GM18526 (cell line): ENCODE data around the gene COPB1.

Experiments
- POLR2A ChIP-seq: IDR thresholded peaks from 3 replicates; pipeline ENCODE4 v1.6.1; 2011; ENCODE audit not compliant: insufficient read length; ENCODE audit errors: extremely low read depth

The COPB1 gene

DNA sequence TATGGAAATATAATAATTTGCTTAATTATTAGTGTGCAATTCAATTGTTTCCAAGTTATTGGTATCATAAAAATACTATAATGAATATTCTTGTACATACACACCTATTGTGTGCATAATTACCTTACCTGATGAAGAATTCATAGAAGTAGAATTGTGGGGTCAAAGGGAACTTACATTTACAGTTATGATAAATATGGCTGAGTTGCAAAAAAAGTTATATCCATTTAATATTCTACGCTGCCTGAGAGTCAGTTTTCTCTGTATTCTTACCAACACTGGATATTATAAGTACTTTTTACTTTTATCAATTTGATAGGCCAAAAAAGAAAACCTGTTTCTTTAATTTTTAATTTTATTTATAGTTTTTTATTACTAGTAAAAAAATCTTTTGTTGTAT lies 22.6 kb upstream of the COPB1 start:
- TF ChIP-seq POLR2A: no peak

DNA sequence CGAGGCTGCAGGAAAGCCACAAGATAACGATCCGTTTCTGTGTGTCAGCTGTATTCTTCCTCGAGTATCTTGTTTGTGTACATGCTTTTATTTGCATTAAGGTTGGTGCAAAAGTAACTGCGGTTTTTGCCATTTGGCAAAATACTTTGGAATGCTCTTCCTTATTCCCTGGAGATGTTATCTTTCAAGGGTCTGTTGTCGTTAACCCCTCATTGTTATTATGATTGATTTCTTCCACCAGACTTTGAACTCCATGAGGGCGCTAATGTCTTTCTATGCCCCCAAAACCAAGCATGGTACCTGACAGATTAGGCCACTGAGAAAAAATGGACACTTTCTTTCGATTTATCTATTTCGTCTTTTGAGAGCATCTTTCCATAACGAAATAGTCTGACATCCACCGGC lies 21.1 kb upstream of the COPB1 start:
- no peak for TF ChIP-seq POLR2A

DNA sequence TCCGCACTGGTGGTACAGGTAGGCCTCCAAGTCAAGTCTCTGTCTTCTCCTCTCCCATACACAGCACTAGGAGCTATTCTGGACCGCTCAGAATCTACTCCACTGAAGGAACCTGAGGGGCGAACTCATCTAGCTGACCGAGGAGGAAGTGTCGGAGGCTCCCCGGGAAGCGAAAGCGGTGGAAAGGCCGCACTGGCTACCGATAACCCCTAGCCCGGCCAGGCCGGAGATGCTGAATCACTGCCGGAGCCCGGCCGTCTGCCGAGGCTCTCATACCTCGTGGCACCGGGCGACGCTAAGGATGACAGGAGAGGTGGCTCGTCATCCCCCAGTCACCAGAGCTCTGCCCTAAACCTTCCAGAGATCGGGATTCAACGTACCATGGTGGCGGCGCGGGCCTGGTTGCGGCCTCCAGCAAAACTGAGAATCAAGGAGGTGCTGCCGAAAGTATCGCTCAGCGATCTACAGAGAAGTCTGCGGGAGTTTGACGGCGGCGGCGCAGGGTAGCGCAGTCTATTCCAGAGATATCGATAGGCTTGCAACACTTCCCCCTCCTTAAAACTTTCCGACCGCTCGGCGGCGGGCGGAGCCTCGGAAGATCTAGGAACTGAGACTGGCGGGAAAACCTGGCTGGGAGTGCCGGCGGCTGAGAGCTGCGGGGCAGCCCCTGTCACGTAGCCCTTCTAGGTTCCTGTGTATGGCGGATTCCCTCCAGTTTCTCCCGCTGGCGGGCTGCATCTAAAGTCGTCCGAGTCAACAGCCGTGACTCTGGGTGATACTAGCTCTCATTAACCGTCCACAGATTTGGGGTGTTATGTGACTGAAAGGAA lies 20.5 kb upstream of the COPB1 start, which contains the start of gene PSMA1:
TSS of gene PSMA1 (minus strand) at position 470 of the 830 bp plus-strand sequence. CDS start at position 383, 87 bp downstream.
- peak; percentile 79 for TF ChIP-seq POLR2A

DNA sequence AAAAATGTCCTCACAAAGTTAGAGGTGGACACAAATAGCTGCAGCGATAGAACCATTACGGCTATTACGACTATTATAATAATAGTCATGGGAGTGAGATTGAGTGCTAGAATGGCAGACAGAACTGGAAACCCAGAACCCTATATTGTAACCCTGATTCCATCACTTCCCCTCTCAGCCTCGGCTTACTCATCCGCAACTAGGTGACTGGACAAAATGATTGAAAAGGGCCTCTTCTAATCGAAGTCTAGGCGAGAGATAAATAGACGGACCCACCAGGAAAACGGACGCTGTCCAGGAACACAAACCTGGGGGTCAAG lies 19.9 kb upstream of the COPB1 start:
- TF ChIP-seq POLR2A: no peak

DNA sequence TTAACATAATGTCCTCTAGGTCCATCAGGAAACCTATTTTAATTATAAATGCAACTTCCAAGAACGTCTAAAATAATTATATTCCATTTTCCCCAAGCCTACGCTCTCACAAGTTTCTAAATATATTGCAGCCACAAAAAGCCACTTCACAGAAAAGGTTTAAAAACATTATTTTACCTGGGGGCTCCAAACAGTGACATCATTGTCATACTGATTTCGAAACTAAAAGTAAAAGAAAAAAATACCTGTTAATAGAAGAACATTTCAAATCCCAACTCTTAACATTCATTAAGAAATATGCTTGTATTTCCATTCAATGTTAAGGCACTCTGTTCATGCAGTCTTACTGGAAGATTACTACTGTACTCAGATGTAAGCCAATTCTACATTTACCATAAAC lies 19.2 kb upstream of the COPB1 start:
- no peak for TF ChIP-seq POLR2A

DNA sequence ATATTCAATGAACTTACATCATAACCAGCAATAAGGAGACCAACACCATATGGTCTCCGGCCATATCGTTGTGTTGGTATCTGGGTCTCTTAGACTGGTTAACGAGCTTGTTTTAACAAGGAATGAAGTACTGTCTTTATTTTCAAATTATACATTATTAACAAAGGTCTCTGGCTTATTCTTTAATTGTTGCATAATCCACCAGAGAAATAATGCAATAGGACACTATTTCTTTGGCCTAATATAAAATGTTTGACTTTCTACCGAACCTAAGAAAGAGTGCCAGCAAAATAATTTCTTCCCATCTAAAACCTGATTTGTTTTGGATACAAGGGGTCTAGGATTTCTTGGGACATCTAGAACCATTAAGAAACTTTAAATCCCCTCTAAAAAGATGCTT lies 14.2 kb upstream of the COPB1 start:
- TF ChIP-seq POLR2A: no peak

DNA sequence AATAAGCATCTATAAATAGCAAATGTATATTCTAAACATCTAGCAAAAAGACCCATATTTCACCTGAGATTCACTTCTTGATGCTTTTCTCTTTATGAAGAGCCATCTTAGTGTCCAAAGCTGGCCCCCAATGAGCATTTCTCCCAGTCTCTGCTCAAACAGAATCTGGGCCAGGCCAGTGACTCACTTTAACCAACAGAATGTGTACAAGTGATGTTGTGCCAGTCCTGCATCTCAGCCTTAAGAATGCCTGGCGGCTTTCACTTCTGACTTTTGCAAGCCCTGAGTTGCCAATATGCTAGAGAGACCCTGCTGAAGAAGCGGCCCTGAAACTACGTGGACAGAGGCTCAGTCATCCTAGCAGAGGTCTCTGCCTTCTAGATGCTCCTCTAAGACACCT lies 6.9 kb upstream of the COPB1 start:
- TF ChIP-seq POLR2A: no peak

DNA sequence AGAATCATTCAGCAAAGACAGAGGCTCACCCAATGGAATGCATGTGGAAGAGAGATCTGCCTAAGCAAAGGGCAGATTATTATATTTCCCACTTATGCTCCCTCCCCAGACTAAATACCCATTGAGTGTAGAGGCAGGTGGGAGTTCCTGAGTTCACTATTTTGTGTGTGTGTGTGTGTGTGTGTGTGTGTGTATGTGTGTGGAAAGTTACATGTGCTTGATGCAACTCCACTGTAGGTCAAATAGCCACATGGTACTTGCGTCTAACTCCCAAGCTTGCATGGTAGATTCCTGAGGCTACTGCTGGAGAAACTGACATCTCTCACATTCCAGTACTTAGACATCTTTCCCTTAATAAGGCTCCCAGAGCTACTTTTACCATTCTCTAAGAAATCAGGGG lies 3.4 kb upstream of the COPB1 start:
- TF ChIP-seq POLR2A: no peak

DNA sequence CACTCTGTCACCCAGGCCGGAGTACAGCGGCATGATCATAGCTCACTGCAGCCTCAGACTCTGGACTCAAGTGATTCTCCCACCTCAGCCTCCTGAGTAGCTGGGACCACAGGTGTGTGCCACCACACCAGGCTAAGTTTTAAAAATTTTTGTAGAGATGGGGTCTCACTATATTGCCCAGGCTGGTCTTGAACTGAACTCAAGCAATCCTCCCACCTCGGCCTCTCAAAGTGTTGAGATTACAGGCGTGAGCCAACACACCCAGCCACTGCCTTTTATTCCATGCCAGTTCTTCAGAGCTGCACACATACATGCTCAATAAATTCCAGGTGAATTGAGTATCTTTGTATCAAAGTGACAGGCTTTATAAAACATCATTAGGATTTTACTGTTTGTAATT lies 2.4 kb upstream of the COPB1 start:
- no peak for TF ChIP-seq POLR2A

DNA sequence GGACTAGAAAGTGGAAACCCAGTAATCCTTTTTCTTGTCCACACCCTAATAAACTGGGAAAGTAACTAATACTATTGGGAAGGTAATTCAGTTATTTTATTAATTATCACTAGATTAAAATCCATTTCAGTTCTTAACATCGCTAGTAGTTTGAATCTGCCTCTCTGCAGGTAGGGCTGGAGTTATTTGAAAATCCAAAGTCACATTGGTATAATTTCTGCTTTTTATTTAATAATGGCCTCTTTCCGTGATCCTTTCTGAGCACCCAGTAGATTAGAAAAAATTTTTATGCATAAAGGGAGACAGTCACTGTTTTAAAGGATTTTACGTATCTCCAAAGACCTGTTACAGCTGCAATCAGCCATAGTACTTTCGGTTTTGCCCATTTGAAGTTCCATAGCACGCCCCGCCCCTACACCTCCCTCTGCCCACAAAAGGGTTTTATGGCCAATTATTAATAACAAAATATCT lies 605 bp upstream of the COPB1 start:
- no peak for TF ChIP-seq POLR2A

DNA sequence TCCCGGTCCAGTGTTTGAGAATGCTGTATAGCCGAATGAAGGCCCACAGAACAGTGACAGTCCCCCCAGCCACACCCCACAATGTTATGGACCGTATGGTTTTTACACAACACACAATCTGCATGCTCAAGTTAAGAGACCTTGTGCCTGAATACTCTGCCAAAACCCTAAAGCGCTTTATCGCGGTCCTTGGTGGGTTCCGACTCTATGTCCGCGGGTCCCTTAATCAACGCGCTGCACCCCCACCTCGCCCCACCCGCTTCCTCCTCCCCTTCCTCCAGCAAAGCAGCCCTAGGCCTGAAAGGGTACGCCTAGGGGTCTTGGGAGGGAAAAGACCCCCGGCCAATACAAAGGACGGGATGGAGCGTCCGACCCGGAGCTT lies 442 bp downstream of the COPB1 start:
- no peak for TF ChIP-seq POLR2A

DNA sequence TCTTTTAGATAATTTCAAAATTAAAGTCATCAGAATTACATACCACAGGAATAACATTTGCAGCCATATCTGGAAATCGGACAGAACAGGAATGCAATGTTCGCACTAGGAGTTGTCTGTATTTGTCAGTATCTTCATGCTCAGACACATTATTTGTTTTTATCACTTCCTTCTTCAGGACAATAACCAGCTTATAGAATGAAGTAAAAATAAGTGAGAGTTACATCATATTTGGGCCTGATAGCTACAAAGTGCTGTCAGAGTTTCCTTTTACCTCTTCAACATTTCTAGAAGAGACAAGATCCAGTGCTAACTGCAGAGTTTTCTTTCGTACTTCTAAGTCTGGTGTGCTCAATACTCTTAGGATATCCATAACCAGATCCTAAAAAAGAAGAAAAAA lies 18.9 kb downstream of the COPB1 start:
- no peak for TF ChIP-seq POLR2A

DNA sequence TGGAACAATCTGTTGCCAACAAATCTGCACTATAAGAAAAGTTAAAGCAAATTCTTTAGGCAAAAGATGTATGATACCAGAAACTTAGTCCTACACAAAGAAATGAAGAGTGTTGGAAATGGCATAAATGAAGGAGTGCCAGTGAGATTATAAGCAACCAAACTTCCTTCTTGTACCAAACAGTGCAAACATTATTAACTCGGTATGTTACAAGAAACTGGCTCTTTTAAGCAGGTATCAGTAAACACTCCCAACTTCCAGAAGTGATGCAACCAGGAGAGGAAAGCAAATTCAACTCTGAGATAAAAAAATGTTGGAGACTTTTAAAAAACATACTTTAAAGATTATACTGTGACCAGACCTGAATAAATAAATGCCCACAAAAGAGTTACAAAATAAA lies 28.5 kb downstream of the COPB1 start:
- no peak for TF ChIP-seq POLR2A

DNA sequence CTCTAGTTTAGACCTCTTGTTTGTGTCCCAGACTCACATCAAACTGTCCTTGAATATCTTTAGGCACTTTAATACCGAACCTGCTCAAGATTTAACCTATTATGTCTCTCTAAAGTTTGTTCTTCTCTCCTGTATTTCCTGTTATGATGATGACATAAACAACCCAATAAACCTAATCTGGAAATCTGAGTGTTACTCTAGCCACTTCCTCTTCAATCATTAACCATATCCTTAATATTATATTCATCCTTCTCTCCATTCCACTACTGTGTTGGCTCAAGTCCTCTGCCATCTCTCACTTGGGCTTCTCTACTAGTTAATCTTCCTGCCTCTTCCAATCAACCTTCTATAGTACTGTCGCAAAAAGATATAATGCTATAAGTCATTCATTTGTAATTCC lies 36.0 kb downstream of the COPB1 start:
- no peak for TF ChIP-seq POLR2A

DNA sequence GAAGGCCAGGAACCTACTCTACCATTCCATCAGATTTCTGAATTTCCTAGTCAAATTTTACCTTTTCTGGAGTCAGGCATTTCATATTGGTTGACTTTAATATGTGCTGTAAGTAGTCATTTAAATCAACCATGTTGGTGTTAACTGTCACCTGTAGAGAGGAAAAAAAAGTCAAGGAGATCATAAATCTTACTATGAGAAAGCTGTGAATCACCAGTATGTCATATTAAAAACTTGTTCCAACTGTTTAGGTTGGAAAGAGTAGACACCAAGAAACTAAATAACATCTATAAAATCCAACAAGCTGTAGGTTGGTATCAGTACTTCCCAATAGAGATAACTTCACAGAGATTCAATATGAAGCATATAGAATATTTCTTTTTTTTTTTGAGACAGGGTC lies 39.5 kb downstream of the COPB1 start:
- TF ChIP-seq POLR2A: no peak

DNA sequence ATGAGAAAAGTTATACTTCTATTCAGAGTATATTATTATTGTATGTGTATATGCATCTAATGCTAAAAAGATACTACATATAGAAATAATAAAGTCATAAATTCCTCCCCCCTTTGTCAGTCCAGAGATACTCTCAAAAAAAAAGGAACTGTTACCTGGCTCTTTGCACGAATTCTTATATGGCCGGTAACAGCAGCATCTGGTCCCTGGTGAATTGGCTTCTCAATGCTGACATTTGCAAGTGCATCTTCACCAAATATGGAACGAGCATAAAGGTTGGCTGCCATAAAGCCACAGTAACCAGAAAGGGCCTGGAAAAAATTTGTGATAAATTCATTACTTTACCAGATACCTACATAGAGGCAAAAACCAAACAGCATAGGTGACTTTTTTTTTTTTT lies 41.2 kb downstream of the COPB1 start:
- TF ChIP-seq POLR2A: no peak
